BLaER1 treated with 17β-estradiol and CSF1 and Interleukin-3, amounts not matched to agents 10 nM and 100 nM (cell line): Measurements from ENCODE around the gene NOC2L.

Source experiments
- H3K27ac ChIP-seq, 11 experiments: shearing (Covaris generic); formaldehyde crosslinking; 2 replicates each; pipeline ENCODE4 v1.8.1; 2022
- H3K27me3 ChIP-seq, 11 experiments: shearing (Covaris generic); formaldehyde crosslinking; 2 replicates each; pipeline ENCODE4 v1.8.1; 2022
- H3K36me3 ChIP-seq, 11 experiments: shearing (Covaris generic); formaldehyde crosslinking; 2 replicates each; pipeline ENCODE4 v1.8.1; 2022
- H3K4me1 ChIP-seq, 10 experiments: shearing (Covaris generic); formaldehyde crosslinking; 2 replicates each; pipeline ENCODE4 v1.8.1; 2022
- H3K4me2 ChIP-seq, 11 experiments: shearing (Covaris generic); formaldehyde crosslinking; 2 replicates each; pipeline ENCODE4 v1.8.1; 2022
- H3K4me3 ChIP-seq, 10 experiments: shearing (Covaris generic); formaldehyde crosslinking; 2 replicates each; pipeline ENCODE4 v1.8.1; 2022
- H3K9ac ChIP-seq, 11 experiments: shearing (Covaris generic); formaldehyde crosslinking; 2 replicates each; pipeline ENCODE4 v1.8.1; 2022
- H3K9me3 ChIP-seq, 11 experiments: shearing (Covaris generic); formaldehyde crosslinking; replicated peaks in 1 of 11; 2 replicates each; pipeline ENCODE4 v1.8.1; 2022
- H4K20me1 ChIP-seq, 11 experiments: shearing (Covaris generic); formaldehyde crosslinking; 2 replicates each; pipeline ENCODE4 v1.8.1; 2022
- Cebpa-rat ChIP-seq, 11 experiments: shearing (Covaris generic); IDR thresholded peaks; 2 replicates each; pipeline ENCODE4 v1.8.1; 2022

Gene NOC2L

GRCh38 chr1:941015-941587 is 18.0 kb downstream of the NOC2L start:
- Histone ChIP-seq H3K4me3 (peak overlapping the region; percentile 43 to 67 (median 56)), H3K9ac (peak overlapping the region; percentile 3 to 62 (median 38); a peak in 14 of 22 replicates), H3K36me3 (peaks cover 17 to 29% (median 25%) of the 10 kb centered on the region in 11 experiments), H3K27me3 (peaks cover 75 to 97% (median 85%) of the 10 kb centered on the region in 11 experiments), H3K27ac (no peak overlapping the region; a peak in 1 of 22 replicates), H3K4me2 (peak overlapping the region; percentile 85 to 98 (median 92)), H4K20me1 (peaks cover 14 to 97% (median 86%) of the 10 kb centered on the region in 11 experiments; a peak in 21 of 22 replicates), H3K9me3 (no peaks in the 10 kb centered on the region), H3K4me1 (peaks cover 32 to 86% (median 76%) of the 10 kb centered on the region in 10 experiments; a peak in 19 of 20 replicates)
- TF ChIP-seq Cebpa-rat (IDR thresholded peaks at IDR 0.05), result no peak

- H3K27ac ChIP-seq, result no peak overlapping the region
- H3K4me3 ChIP-seq, result peak overlapping the region; percentile 43 to 67 (median 56)
- peak overlapping the region in 9 of 11 experiments; percentile 22 to 64 (median 48); a peak in 15 of 22 replicates for H3K9ac ChIP-seq
- H3K4me2 ChIP-seq, result peak overlapping the region; percentile 85 to 98 (median 92)
- H3K27me3 ChIP-seq, result peaks cover 82 to 98% (median 93%) of the 10 kb centered on the region in 11 experiments
- no peaks in the 10 kb centered on the region for H3K9me3 ChIP-seq
- H3K36me3 ChIP-seq, result peaks cover 9 to 22% (median 18%) of the 10 kb centered on the region in 11 experiments; a peak in 19 of 22 replicates
- H4K20me1 ChIP-seq, result peaks cover 14 to 97% (median 86%) of the 10 kb centered on the region in 11 experiments; a peak in 21 of 22 replicates
- no peak for TF ChIP-seq Cebpa-rat (IDR thresholded peaks at IDR 0.05)
- H3K4me1 ChIP-seq, result peaks cover 32 to 86% (median 76%) of the 10 kb centered on the region in 10 experiments; a peak in 19 of 20 replicates
These were observed 18.7 kb downstream of the NOC2L start for GRCh38 chr1:940107-941014.

- Histone ChIP-seq H3K4me2 (peak overlapping the region; percentile 85 to 98 (median 92)), H3K9me3 (no peaks in the 10 kb centered on the region), H3K27ac (no peak overlapping the region), H3K9ac (peak overlapping the region in 4 of 11 experiments; percentile 37 to 64 (median 52); a peak in 5 of 22 replicates), H3K4me1 (peaks cover 32 to 83% (median 73%) of the 10 kb centered on the region in 10 experiments; a peak in 19 of 20 replicates), H4K20me1 (peaks cover 8 to 96% (median 83%) of the 10 kb centered on the region in 11 experiments; a peak in 21 of 22 replicates), H3K27me3 (peaks cover 88 to 97% (median 95%) of the 10 kb centered on the region in 11 experiments), H3K36me3 (peaks cover 2 to 14% (median 10%) of the 10 kb centered on the region in 11 experiments; a peak in 18 of 22 replicates), H3K4me3 (peak overlapping the region; percentile 43 to 67 (median 56); a peak in 19 of 20 replicates)
- no peak for TF ChIP-seq Cebpa-rat (IDR thresholded peaks at IDR 0.05)
These were observed 19.4 kb downstream of the NOC2L start for GRCh38 chr1:939511-940106.

GRCh38 chr1:938711-939489 is 20.2 kb downstream of the NOC2L start:
- TF ChIP-seq Cebpa-rat (IDR thresholded peaks at IDR 0.05), result no peak
- Histone ChIP-seq H3K4me1 (peaks cover 32 to 76% (median 70%) of the 10 kb centered on the region in 10 experiments; a peak in 19 of 20 replicates), H3K27ac (no peak overlapping the region), H3K4me3 (peak overlapping the region in 1 of 10 experiments; percentile 67; a peak in 1 of 20 replicates), H4K20me1 (peaks cover 3 to 88% (median 76%) of the 10 kb centered on the region in 11 experiments; a peak in 20 of 22 replicates), H3K4me2 (peak overlapping the region in 9 of 11 experiments; percentile 85 to 98 (median 92); a peak in 19 of 22 replicates), H3K9me3 (no peaks in the 10 kb centered on the region), H3K36me3 (peaks cover 0 to 7% (median 4%) of the 10 kb centered on the region in 11 experiments; a peak in 17 of 22 replicates), H3K27me3 (peaks cover 81 to 90% (median 88%) of the 10 kb centered on the region in 11 experiments), H3K9ac (peak overlapping the region in 1 of 11 experiments; percentile 9; a peak in 1 of 22 replicates)

GRCh38 chr1:938088-938683 is 20.9 kb downstream of the NOC2L start:
- H3K4me1 ChIP-seq, result peaks cover 32 to 78% (median 71%) of the 10 kb centered on the region in 10 experiments; a peak in 19 of 20 replicates
- H3K9me3 ChIP-seq, result no peaks in the 10 kb centered on the region
- H4K20me1 ChIP-seq, result peaks cover 0 to 86% (median 73%) of the 10 kb centered on the region in 11 experiments; a peak in 20 of 22 replicates
- H3K27ac ChIP-seq, result no peak overlapping the region
- peaks cover 80 to 90% (median 87%) of the 10 kb centered on the region in 11 experiments for H3K27me3 ChIP-seq
- H3K4me3 ChIP-seq, result no peak overlapping the region
- 0 out of 22 replicates have a peak, but pooled peaks cover 0 to under 1% (median 0%) of the 10 kb centered on the region in 11 experiments for H3K36me3 ChIP-seq
- peak overlapping the region in 1 of 11 experiments; percentile 9; a peak in 2 of 22 replicates for H3K9ac ChIP-seq
- TF ChIP-seq Cebpa-rat (IDR thresholded peaks at IDR 0.05), result no peak
- peak overlapping the region in 9 of 11 experiments; percentile 85 to 98 (median 92); a peak in 16 of 22 replicates for H3K4me2 ChIP-seq

GRCh38 chr1:937521-937920 is 21.5 kb downstream of the NOC2L start:
- H3K36me3 ChIP-seq, result no peaks in the 10 kb centered on the region
- no peak for TF ChIP-seq Cebpa-rat (IDR thresholded peaks at IDR 0.05)
- no peak overlapping the region for H3K27ac ChIP-seq
- no peaks in the 10 kb centered on the region for H3K9me3 ChIP-seq
- no peak overlapping the region for H3K9ac ChIP-seq
- H3K4me3 ChIP-seq, result no peak overlapping the region
- H4K20me1 ChIP-seq, result peaks cover 0 to 86% (median 73%) of the 10 kb centered on the region in 11 experiments; a peak in 19 of 22 replicates
- H3K27me3 ChIP-seq, result peaks cover 79 to 90% (median 87%) of the 10 kb centered on the region in 11 experiments
- peak overlapping the region in 7 of 11 experiments; percentile 85 to 98 (median 94); a peak in 8 of 22 replicates for H3K4me2 ChIP-seq
- peaks cover 27 to 78% (median 72%) of the 10 kb centered on the region in 10 experiments; a peak in 19 of 20 replicates for H3K4me1 ChIP-seq
